ENCODE data around the gene LZIC. TPM values are rescaled to one million over a fixed set of nuclear protein-coding genes. Genes with fewer than 3 reads are reported as not detected.

The LZIC gene
- total and polyA plus RNA-seq, 2 of the 13 experiments (the other 11 are each of a cell fraction or from before 2014, with no cell fraction given), result 25.2 to 71.8 TPM

GRCh38 chr1:9909234-9910046, 33.8 kb downstream of the LZIC start (continued):
- TF ChIP-seq THAP7 (CRISPR knock-in tag; IDR thresholded peaks at IDR 0.05) (no peak), RFX1 (IDR thresholded peaks at IDR 0.05) (no peak), MAF1 (CRISPR knock-in tag; IDR thresholded peaks at IDR 0.05; ENCODE audit: borderline replicate concordance) (no peak), MED8 (CRISPR knock-in tag; IDR thresholded peaks at IDR 0.05; ENCODE audit: insufficient replicate concordance) (no peak), STAT5B (CRISPR knock-in tag; IDR thresholded peaks at IDR 0.05) (no peak), ZNF101 (CRISPR knock-in tag; IDR thresholded peaks at IDR 0.05; ENCODE audit: borderline replicate concordance, low read depth) (no peak), ZFX (CRISPR knock-in tag; IDR thresholded peaks at IDR 0.05; ENCODE audit: low read depth) (peak; percentile 44; the same call in 1 of the 2 replicates), KDM1A (CRISPR knock-in tag; IDR thresholded peaks at IDR 0.05) (no peak), ZBTB14 (CRISPR knock-in tag; IDR thresholded peaks at IDR 0.05) (no peak), PRDM10 (CRISPR knock-in tag; IDR thresholded peaks at IDR 0.05; ENCODE audit: low read depth) (no peak), ZNF724P (CRISPR knock-in tag; IDR thresholded peaks at IDR 0.05; ENCODE audit: borderline replicate concordance) (no peak), SOX6 (IDR thresholded peaks at IDR 0.05) (no peak), SOX6 (CRISPR knock-in tag; IDR thresholded peaks at IDR 0.05) (no peak), ZNF781 (CRISPR knock-in tag; IDR thresholded peaks at IDR 0.05; ENCODE audit: borderline replicate concordance, not compliant biosample characterization) (no peak), HMG20A (CRISPR knock-in tag; IDR thresholded peaks at IDR 0.05; ENCODE audit: borderline replicate concordance) (no peak), DR1 (CRISPR knock-in tag; IDR thresholded peaks at IDR 0.05) (no peak), GABPB1 (CRISPR knock-in tag; IDR thresholded peaks at IDR 0.05) (no peak; the same call in 1 of the 2 replicates), PCBP2 (optimal IDR thresholded peaks at IDR 0.05; ENCODE audit: low read depth, low read length, poor library complexity, severe bottlenecking) (no peak), ZNF740 (CRISPR knock-in tag; IDR thresholded peaks at IDR 0.05) (no peak), PLRG1 (conservative IDR thresholded peaks at IDR 0.05) (no peak), PHF8 (CRISPR knock-in tag; IDR thresholded peaks at IDR 0.05) (peak; percentile 13), PAF1 (CRISPR knock-in tag; IDR thresholded peaks at IDR 0.05) (no peak), POLR2A (IDR thresholded peaks at IDR 0.05; ENCODE audit: insufficient read depth in 1 of 2, low read depth in 2 of 2, low read length in 2 of 2) (no peak), BRD4 (CRISPR knock-in tag; IDR thresholded peaks at IDR 0.05) (no peak), ZNF251 (CRISPR knock-in tag; IDR thresholded peaks at IDR 0.05) (no peak), RBFOX2 (IDR thresholded peaks at IDR 0.05; ENCODE audit: low read depth, low read length) (peak; percentile 38; the same call in 1 of the 2 replicates), HMG20B (CRISPR knock-in tag; conservative IDR thresholded peaks at IDR 0.05) (no peak), KLF6 (CRISPR knock-in tag; IDR thresholded peaks at IDR 0.05) (no peak)
